HG03378 (cell line): ENCODE results near the gene SPIB.
"Not testable (repeated sequence)": the region's sequence is repeated elsewhere in the genome, so short reads cannot be mapped to it uniquely, and the experiment has no call there.

Source experiments
- ATAC-seq: cut with Tn5 transposase; IDR thresholded peaks from one replicate; pipeline ENCODE4 v1.9.1; 2021; ENCODE audit warnings: mild to moderate bottlenecking, moderate library complexity; ENCODE audit not compliant: unreplicated experiment

Gene SPIB

GRCh38 chr19:50390295-50390694 lies 28.4 kb upstream of the SPIB start:
- not testable (repeated sequence) for ATAC-seq

GRCh38 chr19:50390952-50391351 lies 27.8 kb upstream of the SPIB start:
- ATAC-seq, result not testable (repeated sequence)

- ATAC-seq, result no peak
These were observed 26.0 kb upstream of the SPIB start for GRCh38 chr19:50392759-50393158.

GRCh38 chr19:50393589-50393988 lies 25.1 kb upstream of the SPIB start:
- ATAC-seq, result no peak

- no peak for ATAC-seq
These were observed 24.7 kb upstream of the SPIB start for GRCh38 chr19:50394017-50394416.

- no peak for ATAC-seq
These were observed 19.9 kb upstream of the SPIB start for GRCh38 chr19:50398675-50399367.

GRCh38 chr19:50399368-50399745 lies 19.4 kb upstream of the SPIB start:
- ATAC-seq, result no peak

- no peak for ATAC-seq
These were observed 16.9 kb upstream of the SPIB start for GRCh38 chr19:50401605-50402450.

- no peak for ATAC-seq
These were observed 16.0 kb upstream of the SPIB start for GRCh38 chr19:50402544-50403301.

- ATAC-seq, result no peak
These were observed 12.4 kb upstream of the SPIB start for GRCh38 chr19:50406156-50406820.

- no peak for ATAC-seq
These were observed 11.9 kb upstream of the SPIB start for GRCh38 chr19:50406829-50407228.

- ATAC-seq, result no peak
These were observed 9.4 kb upstream of the SPIB start for GRCh38 chr19:50409347-50409746.

GRCh38 chr19:50410109-50410508 lies 8.6 kb upstream of the SPIB start:
- no peak for ATAC-seq

GRCh38 chr19:50412419-50412818 lies 6.3 kb upstream of the SPIB start:
- ATAC-seq, result no peak

- ATAC-seq, result no peak
These were observed 5.6 kb upstream of the SPIB start for GRCh38 chr19:50413096-50413495.

- ATAC-seq, result no peak
These were observed 5.2 kb upstream of the SPIB start for GRCh38 chr19:50413531-50413930.

- ATAC-seq, result no peak
These were observed 3.7 kb upstream of the SPIB start for GRCh38 chr19:50414864-50415660.

GRCh38 chr19:50415661-50416033 lies 3.1 kb upstream of the SPIB start:
- ATAC-seq, result no peak

- no peak for ATAC-seq
These were observed 2.4 kb upstream of the SPIB start for GRCh38 chr19:50416034-50416977.
